H1 (cell line): ENCODE results near the gene SH3RF3. TPM values are rescaled to one million over a fixed set of nuclear protein-coding genes. Genes with fewer than 3 reads are reported as not detected.

Source experiments
- CTCF ChIA-PET: fragments of 300-600 bp; sonication (Branson Sonifier 250); formaldehyde crosslinking; loops from one replicate; lab custom pipeline; 2021; ENCODE audit not compliant: partially characterized antibody; lab: Charles Lee
- POLR2A ChIA-PET: fragments of 300-600 bp; sonication (Branson Sonifier 250); formaldehyde crosslinking; loops from one replicate; lab custom pipeline; 2021; ENCODE audit warnings: inconsistent platforms; ENCODE audit not compliant: partially characterized antibody; lab: Charles Lee
- DNase-seq, 2 experiments: peaks; one replicate each; pipeline versions ENCODE4 v3.0.0 to v3.0.0-alpha.2; 2010 to 2022; ENCODE audit warnings: low spot score in 2 of 2, low read depth in 1 of 2, mixed read lengths in 1 of 2
- FAIRE-seq: peaks from 2 replicates; lab custom pipeline; 2011; peaks lifted over from hg19 to GRCh38; lab: Jason Lieb, UNC
- H2AFZ ChIP-seq: 2 replicates; pipeline ENCODE4 v1.8.1; 2012; ENCODE audit warnings: low read length, inconsistent platforms
- H2AK5ac ChIP-seq: 2 replicates; pipeline ENCODE4 v1.6.1; 2013; ENCODE audit warnings: low read depth, low read length
- H2BK120ac ChIP-seq: replicated peaks from 2 replicates; pipeline ENCODE3; 2013; ENCODE audit warnings: low read depth, low read length, inconsistent platforms
- H2BK12ac ChIP-seq: 2 replicates; pipeline ENCODE4 v1.6.1; 2013; ENCODE audit warnings: low read depth, low read length
- H2BK15ac ChIP-seq: 2 replicates; pipeline ENCODE4 v1.6.1; 2013; ENCODE audit warnings: low read length
- H2BK20ac ChIP-seq: 2 replicates; pipeline ENCODE4 v1.6.1; 2013; ENCODE audit warnings: low read length
- H2BK5ac ChIP-seq: 2 replicates; pipeline ENCODE4 v1.6.1; 2013; ENCODE audit warnings: low read depth, low read length
- H3K14ac ChIP-seq: 2 replicates; pipeline ENCODE4 v1.6.1; 2013; ENCODE audit warnings: inconsistent platforms; ENCODE audit not compliant: insufficient read length
- H3K18ac ChIP-seq: 2 replicates; pipeline ENCODE4 v1.6.1; 2013; ENCODE audit warnings: low read length; ENCODE audit errors: extremely low read depth
- H3K23ac ChIP-seq: 2 replicates; pipeline ENCODE4 v1.6.1; 2013; ENCODE audit warnings: inconsistent platforms; ENCODE audit not compliant: insufficient read length
- H3K23me2 ChIP-seq: 2 replicates; pipeline ENCODE4 v1.6.1; 2013; ENCODE audit warnings: low read depth, low read length
- H3K27ac ChIP-seq: 2 replicates; pipeline ENCODE4 v1.6.1; 2011; ENCODE audit warnings: low read depth, low read length, inconsistent platforms
- H3K27me3 ChIP-seq, 4 experiments: replicated peaks in 1 of 4; 1 replicate in 1 of 4; 2 replicates in 3 of 4; pipeline versions ENCODE4 v1.6.1 to v1.8.1; 2011 to 2013; ENCODE audit warnings: low read length in 3 of 4, mild to moderate bottlenecking in 3 of 4, inconsistent platforms in 2 of 4, mixed read lengths in 2 of 4, moderate library complexity in 1 of 4; ENCODE audit not compliant: control insufficient read depth in 3 of 4, insufficient read depth in 3 of 4; ENCODE audit errors: extremely low read depth in 1 of 4
- H3K36me3 ChIP-seq, 4 experiments: 2 replicates each; pipeline versions ENCODE4 v1.6.1 to v1.8.1; 2011 to 2013; ENCODE audit warnings: mild to moderate bottlenecking in 4 of 4, low read length in 3 of 4, moderate library complexity in 2 of 4, control low read depth in 1 of 4, inconsistent platforms in 1 of 4; ENCODE audit not compliant: insufficient read depth in 4 of 4, control insufficient read depth in 2 of 4
- H3K4ac ChIP-seq: replicated peaks from 2 replicates; pipeline ENCODE3; 2013; ENCODE audit warnings: low read length, low read depth, mixed read lengths, inconsistent platforms; ENCODE audit not compliant: insufficient read length
- H3K4me1 ChIP-seq, 4 experiments: replicated peaks in 1 of 4; 1 replicate in 1 of 4; 2 replicates in 3 of 4; pipeline versions ENCODE4 v1.6.1 to v1.8.1; 2011 to 2013; ENCODE audit warnings: low read length in 3 of 4, inconsistent platforms in 2 of 4, mixed read lengths in 1 of 4; ENCODE audit not compliant: insufficient read depth in 4 of 4, control insufficient read depth in 3 of 4
- H3K4me2 ChIP-seq, 2 experiments: 2 replicates each; pipeline versions ENCODE4 v1.6.1 to v1.8.1; 2011 to 2013; ENCODE audit warnings: low read depth in 2 of 2, low read length in 2 of 2, control low read depth in 1 of 2, inconsistent platforms in 1 of 2, mild to moderate bottlenecking in 1 of 2; ENCODE audit not compliant: insufficient read depth in 1 of 2
- H3K4me3 ChIP-seq, 4 experiments: fragments of 200-600, 300-600 bp in 1 of 4; sonication (generic), shearing (Covaris generic), sonication (Bioruptor Twin) in 1 of 4; 2 replicates each; pipeline versions ENCODE4 v1.5.1 to v1.8.1; 2011 to 2016; ENCODE audit warnings: low read length in 4 of 4, low read depth in 3 of 4, control low read depth in 2 of 4, inconsistent platforms in 2 of 4, mild to moderate bottlenecking in 2 of 4, mixed read lengths in 1 of 4, moderate library complexity in 1 of 4; ENCODE audit not compliant: insufficient read depth in 2 of 4; ENCODE audit errors: extremely low read depth in 1 of 4
- H3K56ac ChIP-seq: replicated peaks from 2 replicates; pipeline ENCODE3; 2013; ENCODE audit warnings: low read depth, mild to moderate bottlenecking, mixed read lengths, low read length, inconsistent platforms; ENCODE audit not compliant: insufficient read length
- H3K79me1 ChIP-seq: 2 replicates; pipeline ENCODE4 v1.6.1; 2013; ENCODE audit warnings: low read depth, low read length, control low read depth
- H3K79me2 ChIP-seq, 2 experiments: 2 replicates each; pipeline versions ENCODE4 v1.6.1 to v1.8.1; 2012 to 2013; ENCODE audit warnings: low read length in 2 of 2, mild to moderate bottlenecking in 2 of 2, inconsistent platforms in 1 of 2; ENCODE audit not compliant: insufficient read depth in 2 of 2, control insufficient read depth in 1 of 2
- H3K9ac ChIP-seq, 4 experiments: replicated peaks in 1 of 4; 1 replicate in 1 of 4; 2 replicates in 3 of 4; pipeline versions ENCODE4 v1.6.1 to v1.8.1; 2011 to 2013; ENCODE audit warnings: low read depth in 3 of 4, low read length in 3 of 4, control low read depth in 2 of 4, mild to moderate bottlenecking in 2 of 4, moderate library complexity in 2 of 4, inconsistent platforms in 1 of 4; ENCODE audit errors: extremely low read depth in 1 of 4
- H3K9me3 ChIP-seq, 2 experiments: 2 replicates each; pipeline versions ENCODE4 v1.6.1 to v1.8.1; 2012 to 2013; ENCODE audit warnings: mild to moderate bottlenecking in 2 of 2, moderate library complexity in 2 of 2, control low read depth in 1 of 2, inconsistent platforms in 1 of 2, low read depth in 1 of 2, low read length in 1 of 2, mixed read lengths in 1 of 2; ENCODE audit not compliant: insufficient read depth in 2 of 2
- H4K20me1 ChIP-seq, 2 experiments: replicated peaks in 1 of 2; 2 replicates each; pipeline versions ENCODE3 to v1.8.1; 2011 to 2013; ENCODE audit warnings: inconsistent platforms in 2 of 2, low read length in 2 of 2, mild to moderate bottlenecking in 1 of 2; ENCODE audit not compliant: insufficient read depth in 2 of 2, control insufficient read depth in 1 of 2
- H4K5ac ChIP-seq: 2 replicates; pipeline ENCODE4 v1.6.1; 2013; ENCODE audit warnings: low read length, low read depth, mixed read lengths, inconsistent platforms; ENCODE audit not compliant: insufficient read length
- H4K8ac ChIP-seq: 2 replicates; pipeline ENCODE4 v1.8.0; 2013; ENCODE audit warnings: mild to moderate bottlenecking, moderate library complexity, low read length, inconsistent platforms; ENCODE audit not compliant: insufficient read depth; ENCODE audit errors: extremely low read depth
- H4K91ac ChIP-seq: replicated peaks from 2 replicates; pipeline ENCODE3; 2013; ENCODE audit warnings: low read length, mixed read lengths, inconsistent platforms; ENCODE audit not compliant: insufficient read length
- ATF2 ChIP-seq: IDR thresholded peaks from 2 replicates; pipeline ENCODE4 v1.6.1; 2012; ENCODE audit warnings: low read length, inconsistent platforms
- CHD2 ChIP-seq: IDR thresholded peaks from 2 replicates; pipeline ENCODE4 v1.6.1; 2012; ENCODE audit warnings: low read length, improper control_type of control experiment
- MAX ChIP-seq: IDR thresholded peaks from 2 replicates; pipeline ENCODE4 v1.6.1; 2012; ENCODE audit warnings: inconsistent platforms
- RXRA ChIP-seq: IDR thresholded peaks from 2 replicates; pipeline ENCODE4 v1.6.1; 2011; ENCODE audit warnings: low read depth, mild to moderate bottlenecking, low read length, moderate library complexity; ENCODE audit not compliant: insufficient read depth
- TAF7 ChIP-seq: optimal IDR thresholded peaks from 2 replicates; pipeline ENCODE3; 2011; ENCODE audit warnings: low read depth, mild to moderate bottlenecking, inconsistent platforms, low read length, moderate library complexity, borderline replicate concordance
- ZNF274 ChIP-seq: IDR thresholded peaks from 2 replicates; pipeline ENCODE4 v1.7.0; 2012; ENCODE audit warnings: low read length, borderline replicate concordance; ENCODE audit errors: extremely low read depth
- WGBS, 2 experiments: shearing (Covaris generic) in 1 of 2; methylation state at CpG; one replicate each; pipeline versions ENCODE4 v1.1.6 to v1.1.7; 2013 to 2015; ENCODE audit warnings: low lambda C conversion rate in 2 of 2, mixed read lengths in 2 of 2, inconsistent platforms in 1 of 2, low coverage in 1 of 2, missing lambda C conversion rate in 1 of 2; ENCODE audit not compliant: insufficient replicate concordance in 2 of 2, insufficient coverage in 1 of 2, insufficient read length in 1 of 2; ENCODE audit errors: extremely low coverage in 1 of 2, missing lambda C conversion rate in 1 of 2; 5-methylcytosine and 5-hydroxymethylcytosine counted together
- polyA plus RNA-seq, 7 experiments: library from polyadenylated mRNA; depleted of rRNA in 3 of 7; stranded (reverse) in 5 of 7; unstranded in 2 of 7; fragments of >200 nt in 5 of 7; fragments of 200-250 nt in 2 of 7; gene quantifications; 1 replicate in 5 of 7; 2 replicates in 1 of 7; 4 replicates in 1 of 7; pipeline versions ENCODE4 v1.2.1 to v1.2.3, GENCODE V29; 2011 to 2013; ENCODE audit warnings: missing spikeins in 2 of 7, mixed read lengths in 2 of 7
- total RNA-seq: library from RNA; stranded (reverse); fragmentation: NEBNext Ultra II Directional; extraction: Animal tissue kit (Norgen Biotek cat#: 25700); gene quantifications from 2 replicates; pipeline ENCODE4 v1.2.1, GENCODE V29; 2021

SH3RF3 gene
- total and polyA plus RNA-seq, 2 of the 8 experiments (the other 6 are each of a cell fraction or from before 2014, with no cell fraction given), result 0.11 to 0.65 TPM

GRCh38 chr2:109326306-109326705 lies 197.3 kb downstream of the SH3RF3 start:
- Histone ChIP-seq H2AFZ (no peak overlapping the region), H3K56ac (no peak overlapping the region), H3K79me2 (no peaks in the 10 kb centered on the region), H4K91ac (no peak overlapping the region), H3K14ac (no peak overlapping the region), H2AK5ac (no peak overlapping the region), H2BK120ac (no peak overlapping the region), H3K4me3 (no peak overlapping the region), H3K27ac (no peak overlapping the region), H2BK12ac (no peak overlapping the region), H3K23me2 (no peaks in the 10 kb centered on the region; the same call in 1 of the 2 replicates), H3K79me1 (no peaks in the 10 kb centered on the region), H2BK20ac (no peak overlapping the region), H3K36me3 (no peaks in the 10 kb centered on the region), H2BK5ac (no peak overlapping the region), H4K5ac (no peak overlapping the region)
- 96% methylated on average over 4 of the region's 4 CpGs; no CpG with 5 or more reads in 1 of the 2 experiments for WGBS, 2 experiments
- no peak for DNase-seq
- no peak for FAIRE-seq
- CTCF ChIA-PET, result no interaction called here
- no peak for TF ChIP-seq RXRA
- no peak for TF ChIP-seq CHD2
- TF ChIP-seq MAX, result no peak
- no peak for TF ChIP-seq TAF7
- no peak for TF ChIP-seq ATF2
- no peak for TF ChIP-seq ZNF274
- TF ChIP-seq, all 59 proteins: peak for 0
- Histone ChIP-seq H2BK15ac (no peak overlapping the region), H3K27me3 (no peaks in the 10 kb centered on the region), H4K20me1 (no peaks in the 10 kb centered on the region), H3K23ac (no peak overlapping the region), H3K4me2 (no peak overlapping the region), H3K9me3 (no peaks in the 10 kb centered on the region), H3K4ac (no peak overlapping the region), H3K18ac (no peak overlapping the region), H3K4me1 (peaks cover 0 to 8% (median 0%) of the 10 kb centered on the region in 4 experiments; a peak in 1 of 7 replicates), H4K8ac (no peak overlapping the region), H3K9ac (no peak overlapping the region)
- POLR2A ChIA-PET, result no interaction called here
